ENCODE measurements around the gene PITRM1.

PITRM1 gene

GRCh38 chr10:3169271-3169670 lies 3.3 kb downstream of the PITRM1 start:
- TF ChIP-seq CTCF (IDR thresholded peaks at IDR 0.05; ENCODE audit: extremely low read depth, insufficient read depth, missing control alignments), result no peak
- no peak for DNase-seq (ENCODE audit: low spot score)
- in situ Hi-C loops (cut with MboI; ENCODE audit: low pct_unique_long_range_greater_than_20kb, low sequenced_read_pairs, unreplicated experiment), result no loop called here

DNA sequence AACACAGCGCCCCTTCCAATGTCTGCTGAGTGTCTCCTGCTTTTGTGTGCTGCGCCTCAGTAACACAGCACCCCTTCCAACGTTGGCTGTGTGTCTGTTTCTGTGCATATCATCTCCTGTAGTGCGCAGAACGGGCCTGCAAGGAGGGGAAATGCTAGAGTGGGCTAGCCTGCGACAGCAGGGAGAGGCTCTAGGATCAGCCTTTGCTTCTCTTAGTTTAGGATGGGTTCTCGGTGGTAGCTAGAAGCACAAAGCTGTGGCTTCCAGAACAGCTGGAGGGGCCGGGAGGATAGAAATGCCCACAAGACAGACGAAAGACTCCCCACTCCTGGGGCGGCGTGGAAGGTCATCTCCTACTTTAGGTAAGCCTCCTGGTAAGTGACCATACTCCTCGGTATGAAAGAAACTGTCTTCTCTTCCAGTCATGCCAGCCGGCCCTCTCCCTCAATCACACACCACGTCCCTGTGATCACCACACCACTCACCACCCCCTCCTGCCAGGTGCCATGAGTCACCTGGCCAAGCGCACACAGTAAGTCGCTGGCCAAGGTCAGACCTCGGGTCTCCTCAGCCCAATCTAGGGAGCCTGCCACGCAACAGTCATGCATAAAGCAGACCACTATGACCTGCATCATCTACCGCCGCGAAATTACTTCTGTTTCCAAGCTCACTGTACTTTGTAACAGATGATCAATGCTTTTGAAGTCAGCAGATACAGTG lies 4.8 kb downstream of the PITRM1 start:
- in situ Hi-C loops (cut with MboI; ENCODE audit: low pct_unique_long_range_greater_than_20kb, low sequenced_read_pairs, unreplicated experiment), result no loop called here
- DNase-seq (ENCODE audit: low spot score), result no peak
- no peak for TF ChIP-seq CTCF (IDR thresholded peaks at IDR 0.05; ENCODE audit: extremely low read depth, insufficient read depth, missing control alignments)

DNA sequence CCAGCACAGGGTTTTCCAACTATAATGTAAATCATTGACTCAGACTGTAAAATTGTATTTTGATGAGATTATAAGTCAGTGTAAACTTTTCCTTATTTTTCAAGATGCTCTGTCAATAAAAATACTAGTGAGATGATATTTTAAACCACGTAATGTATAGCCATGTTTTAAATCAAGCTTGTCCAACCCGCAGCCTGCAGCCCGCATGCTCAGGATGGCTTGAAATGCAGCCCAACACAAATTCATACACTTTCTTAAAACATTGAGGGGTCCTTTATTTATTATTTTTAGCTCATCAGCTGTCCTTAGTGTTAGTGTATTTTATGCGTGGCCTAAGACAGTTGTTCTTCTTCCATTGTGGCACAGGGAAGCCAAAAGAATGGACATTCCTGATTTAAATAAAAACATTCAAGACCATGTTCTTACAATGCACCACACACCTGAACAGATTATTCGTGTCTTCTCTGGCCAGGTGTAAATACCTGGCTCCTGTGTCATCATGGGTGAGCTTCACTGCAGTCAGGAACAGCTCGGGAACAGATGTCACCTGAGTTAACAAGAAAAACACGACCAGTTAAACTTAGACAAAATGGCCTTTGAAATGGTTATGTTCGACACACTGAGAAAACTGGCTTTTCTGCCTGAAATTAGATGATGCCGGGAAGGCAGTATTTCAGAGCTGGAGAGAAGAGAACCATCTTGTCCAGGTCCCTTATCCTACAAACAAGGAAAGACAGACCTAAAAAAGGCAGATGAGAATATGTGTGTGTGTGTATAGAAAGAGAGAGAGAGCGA lies 5.9 kb downstream of the PITRM1 start:
- DNase-seq (ENCODE audit: low spot score), result no peak
- no peak for TF ChIP-seq CTCF (IDR thresholded peaks at IDR 0.05; ENCODE audit: extremely low read depth, insufficient read depth, missing control alignments)
- in situ Hi-C loops (cut with MboI; ENCODE audit: low pct_unique_long_range_greater_than_20kb, low sequenced_read_pairs, unreplicated experiment), result no loop called here

GRCh38 chr10:3165196-3165595 lies 7.4 kb downstream of the PITRM1 start:
- TF ChIP-seq CTCF (IDR thresholded peaks at IDR 0.05; ENCODE audit: extremely low read depth, insufficient read depth, missing control alignments), result no peak
- DNase-seq (ENCODE audit: low spot score), result no peak
- in situ Hi-C loops (cut with MboI; ENCODE audit: low pct_unique_long_range_greater_than_20kb, low sequenced_read_pairs, unreplicated experiment), result no loop called here

- no peak for DNase-seq (ENCODE audit: low spot score)
- TF ChIP-seq CTCF (IDR thresholded peaks at IDR 0.05; ENCODE audit: extremely low read depth, insufficient read depth, missing control alignments), result no peak
- in situ Hi-C loops (cut with MboI; ENCODE audit: low pct_unique_long_range_greater_than_20kb, low sequenced_read_pairs, unreplicated experiment), result no loop called here
Measured at GRCh38 chr10:3163879-3164278, 8.7 kb downstream of the PITRM1 start.

- no peak for DNase-seq (ENCODE audit: low spot score)
- TF ChIP-seq CTCF (IDR thresholded peaks at IDR 0.05; ENCODE audit: extremely low read depth, insufficient read depth, missing control alignments), result no peak
- in situ Hi-C loops (cut with MboI; ENCODE audit: low pct_unique_long_range_greater_than_20kb, low sequenced_read_pairs, unreplicated experiment), result no loop called here
Measured at GRCh38 chr10:3162533-3162932, 10.0 kb downstream of the PITRM1 start.

Measured in GM13977 (cell line).